Peyer's patch (tissue), 4 donors: ENCODE measurements around the gene TULP1.

ENCODE experiments used
- POLR2A ChIP-seq, 2 donors: fragments of 450-650 bp; IDR thresholded peaks; one replicate each; pipeline ENCODE4 v1.5.1; 2017; ENCODE audit warnings: antibody characterized with exemption in 2 of 2, mild to moderate bottlenecking in 2 of 2, moderate library complexity in 2 of 2
- TF ChIP-seq, protein P1 (sequence below), 6 experiments: fragments of 450-650 bp in 4 of 6; fragments of 200-600 bp in 2 of 6; sonication (generic) in 1 of 6; IDR thresholded peaks; one replicate each; pipeline ENCODE4 v1.5.1; 2017 to 2019; ENCODE audit warnings: antibody characterized with exemption in 6 of 6, mild to moderate bottlenecking in 3 of 6, moderate library complexity in 1 of 6

DNA sequence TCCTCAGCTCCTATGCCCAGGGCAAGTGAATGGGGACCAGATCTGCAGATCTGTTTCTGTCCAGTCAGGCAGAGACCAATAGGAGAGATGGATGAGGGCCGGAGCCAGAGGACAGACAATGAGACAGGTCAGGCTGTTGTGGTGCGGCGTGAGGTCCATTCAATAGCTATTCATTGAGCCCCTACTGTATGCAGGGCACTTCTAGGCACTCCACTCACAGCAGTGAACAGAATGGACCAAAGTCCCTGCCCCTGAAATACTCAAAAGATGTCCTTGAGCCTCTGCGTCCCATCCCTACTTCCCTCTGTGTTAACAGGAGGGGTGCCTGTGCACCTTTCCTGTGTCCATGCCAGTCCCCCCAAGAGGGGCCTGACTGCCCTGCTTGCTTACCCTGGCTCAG is 8.5 kb upstream of the TULP1 start:
- TF ChIP-seq, protein P1, sequence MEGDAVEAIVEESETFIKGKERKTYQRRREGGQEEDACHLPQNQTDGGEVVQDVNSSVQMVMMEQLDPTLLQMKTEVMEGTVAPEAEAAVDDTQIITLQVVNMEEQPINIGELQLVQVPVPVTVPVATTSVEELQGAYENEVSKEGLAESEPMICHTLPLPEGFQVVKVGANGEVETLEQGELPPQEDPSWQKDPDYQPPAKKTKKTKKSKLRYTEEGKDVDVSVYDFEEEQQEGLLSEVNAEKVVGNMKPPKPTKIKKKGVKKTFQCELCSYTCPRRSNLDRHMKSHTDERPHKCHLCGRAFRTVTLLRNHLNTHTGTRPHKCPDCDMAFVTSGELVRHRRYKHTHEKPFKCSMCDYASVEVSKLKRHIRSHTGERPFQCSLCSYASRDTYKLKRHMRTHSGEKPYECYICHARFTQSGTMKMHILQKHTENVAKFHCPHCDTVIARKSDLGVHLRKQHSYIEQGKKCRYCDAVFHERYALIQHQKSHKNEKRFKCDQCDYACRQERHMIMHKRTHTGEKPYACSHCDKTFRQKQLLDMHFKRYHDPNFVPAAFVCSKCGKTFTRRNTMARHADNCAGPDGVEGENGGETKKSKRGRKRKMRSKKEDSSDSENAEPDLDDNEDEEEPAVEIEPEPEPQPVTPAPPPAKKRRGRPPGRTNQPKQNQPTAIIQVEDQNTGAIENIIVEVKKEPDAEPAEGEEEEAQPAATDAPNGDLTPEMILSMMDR (IDR thresholded peaks at IDR 0.05) = no peak
- no peak for TF ChIP-seq POLR2A (IDR thresholded peaks at IDR 0.05)
